ENCODE measurements around the gene RAD51D.

- no peak for TF ChIP-seq CTCF (IDR thresholded peaks at IDR 0.05; ENCODE audit: low read length)
- no peak for TF ChIP-seq EZH2 (optimal IDR thresholded peaks at IDR 0.05; ENCODE audit: low read depth, low read length)
- no peak for TF ChIP-seq EZH2phosphoT487 (IDR thresholded peaks at IDR 0.05; ENCODE audit: low read length)
Measured at GRCh38 chr17:35161281-35161761, 41.7 kb upstream of the RAD51D start.

Measured in MM.1S (cell line).